ENCODE measurements around the gene SVIL.
"Not testable (repeated sequence)": the region's sequence is repeated elsewhere in the genome, so short reads cannot be mapped to it uniquely, and the experiment has no call there.

GRCh38 chr10:29624357-29624756 lies 10.4 kb downstream of the SVIL start:
- TF ChIP-seq CTCF (IDR thresholded peaks at IDR 0.05; ENCODE audit: low read length); EZH2 (IDR thresholded peaks at IDR 0.05; ENCODE audit: borderline replicate concordance, low read length): not testable (repeated sequence)

Data from OCI-LY1 (cell line).